AG04450 (cell line): ENCODE measurements around the gene FATE1. TPM values are rescaled to one million over a fixed set of nuclear protein-coding genes. Genes with fewer than 3 reads are reported as not detected.

ENCODE experiments used
- CTCF ChIA-PET: fragments of 300-600, 350-600 bp; formaldehyde crosslinking; extraction: SDS; loops from one replicate; lab custom pipeline; 2022; ENCODE audit warnings: antibody characterized with exemption, inconsistent platforms; lab: Charles Lee
- POLR2A ChIA-PET: fragments of 350-600 bp; formaldehyde crosslinking; extraction: SDS; loops from one replicate; lab custom pipeline; 2021; ENCODE audit warnings: antibody characterized with exemption, inconsistent platforms; lab: Yijun Ruan, JAX
- DNase-seq: peaks from one replicate; pipeline ENCODE4 v3.0.0-alpha.2; 2011; ENCODE audit warnings: low read depth, low spot score
- H3K27ac ChIP-seq: one replicate; pipeline ENCODE4 v1.5.1; 2012; ENCODE audit warnings: low read depth, low read length, control low read depth
- H3K27me3 ChIP-seq: one replicate; pipeline ENCODE4 v1.6.0; 2012; ENCODE audit warnings: low read length; ENCODE audit not compliant: control insufficient read depth, insufficient read depth
- H3K4me3 ChIP-seq: 2 replicates; pipeline ENCODE4 v1.5.1; 2011; ENCODE audit warnings: mild to moderate bottlenecking, low read depth, low read length, control low read depth
- H3K9me3 ChIP-seq: 2 replicates; pipeline ENCODE4 v1.5.1; 2012; ENCODE audit warnings: low read length; ENCODE audit not compliant: control insufficient read depth, insufficient read depth
- CTCF ChIP-seq: IDR thresholded peaks from 2 replicates; pipeline ENCODE4 v1.5.1; 2011; ENCODE audit warnings: low read depth, low read length, control low read depth, inconsistent platforms
- polyA plus RNA-seq: library from polyadenylated mRNA; depleted of rRNA; stranded (reverse); fragments of >200 nt; gene quantifications from 2 replicates; pipeline ENCODE4 v1.2.3, GENCODE V29; 2011

FATE1 gene
- polyA plus RNA-seq, 1 experiment = not detected

GRCh38 chrX:151727346-151727745 is 11.5 kb downstream of the FATE1 start:
- CTCF ChIA-PET = no interaction called here
- TF ChIP-seq CTCF = no peak
- DNase-seq = no peak
- no peak overlapping the region for H3K27ac ChIP-seq
- H3K4me3 ChIP-seq = no peak overlapping the region
- H3K9me3 ChIP-seq = no peaks in the 10 kb centered on the region
- no peaks in the 10 kb centered on the region for H3K27me3 ChIP-seq
- POLR2A ChIA-PET = no interaction called here

- no peak for DNase-seq
- Histone ChIP-seq H3K27ac (no peak overlapping the region), H3K9me3 (no peaks in the 10 kb centered on the region), H3K4me3 (no peak overlapping the region), H3K27me3 (no peaks in the 10 kb centered on the region)
- POLR2A ChIA-PET = no interaction called here
- CTCF ChIA-PET = interaction anchor here (0.6 kb wide), 1 partner anchor 1083 kb away, joined by 3 read pairs; no protein-coding TSS in a partner anchor
- TF ChIP-seq CTCF = no peak
Observed at GRCh38 chrX:151729056-151729725, 13.4 kb downstream of the FATE1 start.

GRCh38 chrX:151734446-151734845 is 18.6 kb downstream of the FATE1 start, which contains the start of gene CNGA2:
TSS of gene CNGA2 (plus strand) at chrX:151734746. CDS start at chrX:151738484, 3,738 bp downstream.
- Histone ChIP-seq H3K4me3 (no peak within 1 kb of the TSS), H3K9me3 (no peaks in the 10 kb centered on the region), H3K27me3 (no peaks in the 10 kb centered on the region), H3K27ac (no peak within 1 kb of the TSS)
- no peak for TF ChIP-seq CTCF
- ChIA-PET CTCF (no interaction called here), POLR2A (no interaction called here)
- no peak for DNase-seq

- ChIA-PET CTCF (no interaction called here), POLR2A (no interaction called here)
- no peak for TF ChIP-seq CTCF
- no peaks in the 10 kb centered on the region for H3K9me3 ChIP-seq
- H3K4me3 ChIP-seq = no peak overlapping the region
- H3K27ac ChIP-seq = no peak overlapping the region
- no peaks in the 10 kb centered on the region for H3K27me3 ChIP-seq
- no peak for DNase-seq
Observed at GRCh38 chrX:151735219-151735618, 19.4 kb downstream of the FATE1 start.

GRCh38 chrX:151736685-151737084 is 20.9 kb downstream of the FATE1 start:
- Histone ChIP-seq H3K27me3 (no peaks in the 10 kb centered on the region), H3K27ac (no peak overlapping the region), H3K9me3 (no peaks in the 10 kb centered on the region), H3K4me3 (no peak overlapping the region)
- no peak for TF ChIP-seq CTCF
- CTCF ChIA-PET = no interaction called here
- no peak for DNase-seq
- POLR2A ChIA-PET = no interaction called here
